ENCODE results near the gene EPB41L1. TPM values are rescaled to one million over a fixed set of nuclear protein-coding genes. Genes with fewer than 3 reads are reported as not detected.

EPB41L1 gene
- total RNA-seq, 4 donors from 2014 or later: 9.0 to 33.5 (median 20.4) TPM

GRCh38 chr20:36109251-36109947 is 45.1 kb upstream of the EPB41L1 start:
- no peak overlapping the region for H3K4me3 ChIP-seq (ENCODE audit: low read depth, poor library complexity, severe bottlenecking)
- WGBS, 2 donors: 90 to 91% methylated on average over 6 of the region's 6 CpGs
- intact Hi-C loops (cut with DNase I; ENCODE audit: low total_unique reads): no loop called here
- no peak for DNase-seq (ENCODE audit: low spot score in 2 of 2)
- TF ChIP-seq POLR2A (IDR thresholded peaks at IDR 0.05) (no peak), CTCF (IDR thresholded peaks at IDR 0.05) (no peak)

- H3K4me3 ChIP-seq (ENCODE audit: low read depth, poor library complexity, severe bottlenecking): no peak overlapping the region
- DNase-seq (ENCODE audit: low spot score in 2 of 2): no peak
- intact Hi-C loops (cut with DNase I; ENCODE audit: low total_unique reads): no loop called here
- TF ChIP-seq CTCF (IDR thresholded peaks at IDR 0.05) (no peak), POLR2A (IDR thresholded peaks at IDR 0.05) (no peak)
These were observed 43.5 kb upstream of the EPB41L1 start for GRCh38 chr20:36110994-36111393.

- no peak for DNase-seq (ENCODE audit: low spot score in 2 of 2)
- TF ChIP-seq CTCF (IDR thresholded peaks at IDR 0.05): no peak
- no peak for TF ChIP-seq POLR2A (IDR thresholded peaks at IDR 0.05)
- 53 to 69% methylated on average over 6 of the region's 6 CpGs for WGBS, 2 donors
- H3K4me3 ChIP-seq (ENCODE audit: low read depth, poor library complexity, severe bottlenecking): no peak overlapping the region
- intact Hi-C loops (cut with DNase I; ENCODE audit: low total_unique reads): no loop called here
These were observed 42.4 kb upstream of the EPB41L1 start for GRCh38 chr20:36112112-36112511.

GRCh38 chr20:36113036-36113435 is 41.5 kb upstream of the EPB41L1 start:
- WGBS, 2 donors: 44 to 50% methylated on average over 5 of the region's 5 CpGs
- TF ChIP-seq POLR2A (IDR thresholded peaks at IDR 0.05): no peak
- no peak for TF ChIP-seq CTCF (IDR thresholded peaks at IDR 0.05)
- no peak overlapping the region for H3K4me3 ChIP-seq (ENCODE audit: low read depth, poor library complexity, severe bottlenecking)
- intact Hi-C loops (cut with DNase I; ENCODE audit: low total_unique reads): no loop called here
- peak; percentile 53 to 88 for DNase-seq (ENCODE audit: low spot score in 2 of 2)

GRCh38 chr20:36113566-36114250 is 40.8 kb upstream of the EPB41L1 start:
- no peak overlapping the region for H3K4me3 ChIP-seq (ENCODE audit: low read depth, poor library complexity, severe bottlenecking)
- intact Hi-C loops (cut with DNase I; ENCODE audit: low total_unique reads): no loop called here
- no peak for TF ChIP-seq CTCF (IDR thresholded peaks at IDR 0.05)
- TF ChIP-seq POLR2A (IDR thresholded peaks at IDR 0.05): no peak
- WGBS, 2 donors: 53% methylated on average over 13 of the region's 13 CpGs
- DNase-seq (ENCODE audit: low spot score in 2 of 2): no peak

Measured in lower leg skin (tissue), 4 donors.